Fibroblast of skin of right biceps (primary cell): ENCODE measurements around the gene ORC6.
"Not testable (repeated sequence)": the region's sequence is repeated elsewhere in the genome, so short reads cannot be mapped to it uniquely, and the experiment has no call there.

Experiments used
- DNase-seq: peaks from one replicate; pipeline ENCODE4 v3.0.0-alpha.2; 2013

Gene ORC6, protein sequence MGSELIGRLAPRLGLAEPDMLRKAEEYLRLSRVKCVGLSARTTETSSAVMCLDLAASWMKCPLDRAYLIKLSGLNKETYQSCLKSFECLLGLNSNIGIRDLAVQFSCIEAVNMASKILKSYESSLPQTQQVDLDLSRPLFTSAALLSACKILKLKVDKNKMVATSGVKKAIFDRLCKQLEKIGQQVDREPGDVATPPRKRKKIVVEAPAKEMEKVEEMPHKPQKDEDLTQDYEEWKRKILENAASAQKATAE

DNA sequence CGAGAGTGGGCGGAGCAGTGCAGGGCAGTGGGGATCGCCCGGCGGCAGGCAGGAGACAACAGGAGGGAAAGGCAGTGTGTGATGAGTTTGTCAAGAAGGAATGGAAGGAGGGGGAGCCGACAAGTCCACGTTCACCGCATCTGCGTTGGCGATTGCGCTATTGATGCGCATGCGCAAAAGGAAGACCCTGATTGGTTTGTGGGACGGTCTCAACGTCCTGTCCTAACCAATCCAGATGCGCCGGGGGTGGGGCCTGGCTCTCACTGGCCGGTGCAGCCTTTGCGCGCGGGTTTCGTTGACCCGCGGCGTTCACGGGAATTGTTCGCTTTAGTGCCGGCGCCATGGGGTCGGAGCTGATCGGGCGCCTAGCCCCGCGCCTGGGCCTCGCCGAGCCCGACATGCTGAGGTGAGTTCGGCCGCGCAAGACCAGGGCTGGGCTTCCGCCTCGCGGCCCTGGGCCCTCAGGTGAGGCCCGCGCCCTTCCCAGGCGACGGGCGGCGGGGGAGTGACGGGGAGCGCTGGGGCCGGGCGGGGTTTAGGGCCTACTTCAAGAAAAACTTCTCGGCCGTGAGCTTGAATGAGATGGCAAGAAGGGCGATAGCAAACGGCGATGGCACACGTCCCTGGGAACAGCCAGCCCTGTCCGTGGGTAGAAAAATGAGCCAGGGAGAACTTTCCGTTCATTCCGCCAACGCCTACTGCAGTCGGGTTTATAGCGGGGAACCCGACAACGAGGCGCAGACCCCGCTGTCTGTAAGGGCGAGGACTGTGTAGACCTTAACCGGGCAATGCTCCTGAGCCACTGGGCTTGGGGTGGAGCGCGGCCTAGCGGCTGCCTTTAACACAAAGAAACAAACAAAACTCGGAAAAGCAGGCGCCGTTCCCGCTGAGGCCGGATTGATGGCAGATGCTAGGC lies at the start of gene ORC6:
ORC6 (plus strand) TSS at position 295 of the 916 bp plus-strand sequence; CDS start at position 342, 47 bp downstream.
- DNase-seq: peak; percentile 97

DNA sequence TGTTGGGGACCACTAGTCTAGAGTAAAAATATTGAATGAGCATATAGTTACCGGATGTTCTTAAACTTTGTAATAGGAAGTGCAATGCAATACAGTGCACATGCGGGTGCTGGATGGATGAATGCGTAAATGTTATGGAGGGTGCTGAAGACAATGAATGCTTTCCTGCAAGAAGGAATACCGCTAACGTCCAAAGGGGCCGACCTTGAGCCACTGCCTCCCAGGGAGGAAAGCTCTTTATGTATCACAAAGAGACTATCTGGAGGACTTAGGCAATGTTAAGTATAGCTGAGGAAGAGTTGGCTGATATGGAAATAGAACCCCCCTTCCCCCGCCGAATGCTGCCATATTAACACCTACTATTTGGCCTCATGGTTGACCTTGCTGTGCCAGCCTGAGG lies 40.8 kb upstream of the ORC6 start:
- no peak for DNase-seq

DNA sequence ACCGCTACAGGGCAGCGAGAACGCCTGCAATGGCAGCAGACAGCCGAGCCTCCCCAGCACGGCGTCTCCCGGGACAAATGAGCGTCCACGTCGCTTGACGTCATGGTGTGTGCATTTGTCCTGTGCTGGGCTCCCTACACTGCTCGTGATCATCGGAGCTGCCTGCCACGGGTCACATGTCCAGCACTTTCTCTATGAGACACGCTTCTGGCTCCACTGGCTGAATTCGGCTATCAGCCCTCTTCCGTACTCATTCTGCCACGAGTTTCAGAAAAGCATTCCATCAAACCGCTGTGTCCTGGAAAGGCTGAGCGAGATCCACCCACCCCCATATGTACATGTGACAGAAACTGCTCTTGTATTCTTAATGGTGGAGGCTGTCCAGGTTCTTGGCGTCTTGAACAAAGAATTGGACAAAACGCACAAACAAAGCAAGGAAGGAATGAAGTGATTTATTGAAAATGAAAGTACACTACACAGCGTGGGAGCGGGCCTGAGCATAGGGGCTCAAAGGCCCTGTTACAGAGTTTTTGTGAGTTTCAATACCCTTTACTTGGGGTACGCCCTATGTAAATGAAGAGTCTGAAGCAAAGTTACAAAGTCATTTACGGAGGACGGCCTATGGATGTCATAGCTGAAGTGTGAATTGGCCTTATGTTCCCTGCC lies 39.7 kb upstream of the ORC6 start:
- peak; percentile 30 for DNase-seq

DNA sequence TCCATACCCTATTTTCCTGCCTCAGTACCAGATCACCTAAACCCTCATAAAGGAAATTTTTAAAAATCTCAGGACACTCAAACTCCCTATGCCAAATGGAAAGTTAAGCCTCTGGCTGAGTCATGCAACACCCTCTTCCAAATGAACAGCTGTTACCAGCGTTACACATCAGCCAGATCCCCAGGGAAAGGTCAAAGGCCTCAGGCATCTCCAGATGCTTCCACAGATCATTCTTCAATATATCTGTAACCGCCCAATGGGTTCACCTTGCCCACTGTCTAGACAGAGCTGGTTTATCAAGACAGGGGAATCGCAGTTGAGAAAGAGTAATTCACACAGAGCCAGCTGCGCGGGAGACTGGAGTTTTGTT lies 39.2 kb upstream of the ORC6 start:
- DNase-seq: peak; percentile 34

DNA sequence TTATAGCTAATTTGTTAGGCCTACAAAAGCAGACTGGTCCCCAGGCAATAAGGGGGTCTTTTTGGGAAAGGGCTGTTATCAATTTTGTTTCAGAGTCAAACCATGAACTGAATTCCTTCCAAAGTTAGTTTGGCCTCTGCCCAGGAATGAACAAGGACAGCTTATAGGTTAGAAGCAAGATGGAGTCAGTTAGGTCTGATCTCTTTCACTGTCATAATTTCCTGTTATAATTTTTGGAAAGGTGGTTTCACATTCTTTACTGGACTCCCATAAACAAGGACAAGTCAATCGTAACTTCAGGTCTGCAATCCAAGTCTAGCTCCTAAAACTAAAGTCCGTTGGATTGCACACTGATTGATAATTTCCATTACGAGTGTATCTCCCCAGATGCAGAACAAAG lies 38.2 kb upstream of the ORC6 start:
- no peak for DNase-seq

DNA sequence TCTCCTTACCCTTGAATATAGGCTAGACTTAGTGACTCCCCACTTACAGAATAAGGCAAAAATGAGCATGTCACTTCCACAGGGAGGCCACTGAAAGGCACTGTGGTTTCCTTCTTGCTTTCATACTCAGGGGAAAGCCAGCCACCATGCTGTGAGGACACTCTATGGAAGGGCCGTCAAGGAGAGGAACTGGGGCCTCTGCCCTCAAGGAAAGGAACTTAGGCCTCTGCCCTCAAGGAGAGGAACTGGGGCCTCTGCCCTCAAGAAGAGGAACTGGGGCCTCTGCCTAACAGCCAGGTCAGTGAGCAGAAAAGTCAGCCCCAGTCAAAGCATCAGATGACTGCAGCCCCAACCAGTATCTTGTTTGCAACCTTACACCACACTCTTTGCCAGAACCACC lies 30.5 kb upstream of the ORC6 start:
- DNase-seq: no peak

DNA sequence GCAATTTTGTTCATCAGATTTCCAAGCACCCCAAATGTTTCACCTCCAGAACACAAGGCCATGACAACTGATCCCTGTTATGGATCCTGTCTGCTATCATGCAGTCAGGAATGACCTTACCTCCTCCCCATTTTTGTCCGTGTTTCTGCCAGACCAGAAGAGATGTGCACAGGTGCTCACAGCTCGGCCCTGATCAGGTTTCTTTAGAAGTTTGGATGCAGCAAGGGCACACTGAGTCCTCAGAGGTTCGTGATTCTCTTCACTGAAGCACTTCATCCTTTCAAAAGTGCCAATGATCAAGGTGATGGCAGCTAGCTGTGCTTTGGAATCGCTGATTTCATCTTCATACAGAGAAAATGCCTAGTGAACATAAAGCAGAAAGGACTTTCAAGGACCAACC lies 27.3 kb upstream of the ORC6 start:
- DNase-seq: no peak

DNA sequence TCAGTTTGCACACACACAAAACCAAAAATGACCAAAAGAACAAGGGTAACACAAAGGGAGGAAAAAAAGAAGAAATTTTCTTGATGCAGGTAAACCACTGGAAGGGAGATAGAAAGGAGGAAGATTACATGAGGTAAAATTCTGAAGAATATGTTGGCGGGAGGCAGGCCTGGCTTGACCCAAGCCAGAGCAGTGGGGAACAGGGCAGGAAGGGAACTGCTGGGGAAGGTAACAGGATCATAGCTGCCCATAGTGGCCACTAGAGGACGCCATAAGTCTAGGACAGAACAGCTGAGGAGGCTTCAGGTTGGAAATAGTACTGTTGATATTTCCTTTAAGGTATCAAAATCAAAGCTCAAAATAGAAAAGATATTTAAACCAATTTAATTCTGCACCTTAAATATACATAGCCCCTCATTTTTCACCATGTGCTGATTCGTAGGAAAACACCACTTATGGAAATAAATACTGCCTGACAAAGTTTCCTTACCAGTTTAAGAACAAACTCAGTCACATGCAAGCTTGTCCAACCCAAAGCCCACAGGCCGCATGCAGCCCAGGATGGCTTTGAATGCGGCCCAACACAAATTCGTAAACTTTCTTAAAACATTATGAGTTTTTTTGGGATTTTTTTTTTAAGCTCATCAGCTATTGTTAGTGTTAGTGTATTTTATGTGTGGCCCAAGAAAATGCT lies 16.0 kb upstream of the ORC6 start:
- DNase-seq: peak; percentile 46

DNA sequence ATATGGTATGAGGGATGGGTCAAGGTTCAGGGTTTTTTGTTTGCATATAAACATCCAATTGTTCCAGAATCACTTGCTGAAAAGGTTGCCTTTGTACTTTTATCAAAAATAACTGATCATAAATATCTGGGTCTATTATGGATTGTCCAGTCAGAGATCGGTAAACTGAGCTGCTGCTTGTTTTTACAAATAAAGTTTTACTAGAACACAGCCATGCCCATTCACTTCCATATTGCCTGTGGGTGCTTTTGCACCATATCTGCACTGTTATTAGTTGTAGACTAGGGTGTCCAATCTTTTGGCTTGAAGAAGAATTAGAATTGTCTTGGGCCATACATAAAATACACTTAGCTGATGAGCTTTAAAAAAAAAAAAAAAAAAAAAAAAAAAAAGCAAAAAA lies 11.5 kb upstream of the ORC6 start:
- not testable (repeated sequence) for DNase-seq

DNA sequence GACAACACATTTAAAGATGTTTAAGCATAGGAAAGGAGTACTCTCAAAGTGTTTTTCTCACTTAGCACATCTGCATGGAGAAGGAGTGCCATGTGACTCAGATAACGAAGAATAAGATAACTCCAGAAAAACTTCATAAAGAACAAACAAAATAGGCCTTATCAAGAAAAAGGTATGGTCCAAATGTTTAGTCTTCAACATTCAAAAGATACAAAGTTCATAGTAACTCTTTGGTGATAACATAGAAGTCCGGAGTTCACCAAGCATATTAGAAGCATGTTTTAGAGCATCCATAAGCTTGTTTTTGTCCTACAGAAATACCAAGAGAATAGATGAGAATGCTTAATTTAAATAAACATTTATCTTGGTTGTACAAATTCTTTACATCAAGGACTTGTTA lies 7.6 kb upstream of the ORC6 start:
- not testable (repeated sequence) for DNase-seq

DNA sequence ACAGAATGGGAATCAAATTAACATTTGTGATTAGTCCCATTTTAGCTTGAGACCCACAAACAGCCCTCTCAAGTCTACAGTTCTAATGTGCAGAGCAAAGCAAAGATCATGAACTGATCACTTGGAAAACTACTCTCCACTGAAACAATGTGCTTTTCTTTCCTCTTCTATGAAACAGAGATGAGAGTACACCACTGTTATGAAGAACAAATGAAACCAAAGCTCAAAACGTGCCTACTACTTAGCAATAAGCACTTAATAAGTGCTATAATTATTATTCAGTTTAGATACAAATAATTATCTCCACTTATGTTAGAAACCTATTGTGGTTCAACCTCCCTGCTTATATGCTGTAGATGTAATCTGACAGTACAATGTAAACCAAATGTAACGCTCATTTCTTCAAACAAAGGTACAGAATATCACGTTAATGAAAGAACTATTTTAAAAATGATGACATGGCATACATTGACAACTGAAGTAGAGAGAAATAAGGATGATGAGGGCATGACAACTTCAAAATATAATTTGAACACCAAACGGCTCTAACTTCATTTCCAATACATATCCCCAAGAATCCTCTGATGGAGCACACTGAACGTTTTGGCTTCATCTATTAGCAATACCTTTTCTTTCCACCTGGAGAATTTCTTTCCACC lies 2.5 kb upstream of the ORC6 start:
- DNase-seq: no peak

DNA sequence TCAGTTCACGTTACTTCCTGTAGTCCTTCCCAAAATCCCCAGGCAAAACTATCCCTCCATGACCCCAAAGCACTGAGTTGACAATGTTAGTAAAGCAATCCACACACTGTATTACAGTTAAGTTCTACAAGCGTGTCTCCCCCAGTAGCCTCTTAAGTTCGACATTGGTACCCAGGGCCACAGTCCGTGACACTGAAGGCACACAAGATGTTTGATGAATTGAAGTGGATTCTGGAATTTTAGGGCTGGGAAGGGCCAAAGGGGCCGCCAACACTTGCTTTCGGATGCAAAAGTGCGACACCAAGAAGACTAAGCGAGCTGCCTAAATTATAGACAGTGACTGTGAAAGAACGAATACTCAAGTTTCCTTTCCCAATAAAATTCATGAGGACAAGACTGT lies 2.0 kb upstream of the ORC6 start:
- no peak for DNase-seq

DNA sequence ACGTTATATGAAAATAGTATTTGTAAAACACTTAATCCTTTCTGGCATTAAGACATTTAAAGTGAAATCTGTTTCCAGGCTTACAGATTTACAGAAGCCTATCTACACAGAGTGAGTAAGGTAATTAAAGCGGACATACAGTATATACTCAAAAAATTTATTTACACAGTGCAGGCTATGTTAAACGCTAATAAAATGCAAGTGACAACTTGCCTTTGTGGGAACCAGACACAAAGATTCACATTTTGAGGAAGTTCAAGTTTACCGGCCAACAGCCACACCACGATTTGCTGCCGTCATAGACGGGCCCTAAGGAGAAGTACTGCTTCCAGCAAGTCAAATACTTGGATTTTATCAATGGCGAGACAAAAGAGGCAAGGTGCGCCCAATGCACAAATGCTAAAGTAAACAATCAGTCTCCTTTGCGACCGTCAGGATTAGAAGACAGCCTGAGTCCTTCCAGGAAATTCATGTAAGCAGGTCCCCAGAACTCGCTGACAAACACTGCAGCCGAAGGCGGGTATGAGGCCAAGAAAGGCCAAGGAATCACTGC lies 1.3 kb upstream of the ORC6 start:
- DNase-seq: peak; percentile 11

DNA sequence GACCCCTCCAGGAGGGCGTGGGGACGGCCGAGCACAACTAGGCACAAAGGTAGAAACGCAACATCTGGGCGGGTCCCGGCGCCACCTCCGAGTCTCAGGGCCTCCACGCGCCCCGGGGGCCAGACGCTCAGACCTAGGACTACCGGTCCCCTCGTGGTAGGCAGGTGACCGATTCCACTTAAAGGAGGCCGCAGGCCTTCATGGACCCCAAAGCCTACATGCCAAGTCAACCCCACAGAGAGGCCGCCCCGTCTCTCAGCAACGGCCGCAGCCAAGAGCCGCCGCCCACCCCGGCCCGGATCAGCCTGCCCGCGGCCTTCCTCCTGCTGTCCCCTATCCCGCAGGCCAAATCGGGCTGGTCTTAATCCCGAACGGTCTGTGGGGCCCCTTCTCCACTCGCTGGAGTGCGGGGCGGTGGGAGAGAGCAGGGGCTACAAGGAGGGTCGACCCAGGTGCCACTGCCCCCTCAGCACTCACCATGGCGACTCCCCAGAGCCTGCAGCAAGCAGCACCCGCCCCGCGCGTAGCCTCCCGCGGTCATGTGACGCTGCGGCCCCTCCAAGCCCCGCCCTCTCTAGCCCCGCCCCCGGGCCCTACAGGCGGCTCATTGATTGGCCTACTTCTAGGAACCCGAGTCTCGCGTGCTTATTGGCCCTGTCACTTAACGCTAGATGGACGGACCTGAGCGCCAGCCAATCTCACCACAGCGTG lies 650 bp upstream of the ORC6 start, which contains the start of gene VPS35:
VPS35 (minus strand) TSS at position 525 of the 711 bp plus-strand sequence; CDS start at position 480, 45 bp downstream.
- peak; percentile 99 for DNase-seq

DNA sequence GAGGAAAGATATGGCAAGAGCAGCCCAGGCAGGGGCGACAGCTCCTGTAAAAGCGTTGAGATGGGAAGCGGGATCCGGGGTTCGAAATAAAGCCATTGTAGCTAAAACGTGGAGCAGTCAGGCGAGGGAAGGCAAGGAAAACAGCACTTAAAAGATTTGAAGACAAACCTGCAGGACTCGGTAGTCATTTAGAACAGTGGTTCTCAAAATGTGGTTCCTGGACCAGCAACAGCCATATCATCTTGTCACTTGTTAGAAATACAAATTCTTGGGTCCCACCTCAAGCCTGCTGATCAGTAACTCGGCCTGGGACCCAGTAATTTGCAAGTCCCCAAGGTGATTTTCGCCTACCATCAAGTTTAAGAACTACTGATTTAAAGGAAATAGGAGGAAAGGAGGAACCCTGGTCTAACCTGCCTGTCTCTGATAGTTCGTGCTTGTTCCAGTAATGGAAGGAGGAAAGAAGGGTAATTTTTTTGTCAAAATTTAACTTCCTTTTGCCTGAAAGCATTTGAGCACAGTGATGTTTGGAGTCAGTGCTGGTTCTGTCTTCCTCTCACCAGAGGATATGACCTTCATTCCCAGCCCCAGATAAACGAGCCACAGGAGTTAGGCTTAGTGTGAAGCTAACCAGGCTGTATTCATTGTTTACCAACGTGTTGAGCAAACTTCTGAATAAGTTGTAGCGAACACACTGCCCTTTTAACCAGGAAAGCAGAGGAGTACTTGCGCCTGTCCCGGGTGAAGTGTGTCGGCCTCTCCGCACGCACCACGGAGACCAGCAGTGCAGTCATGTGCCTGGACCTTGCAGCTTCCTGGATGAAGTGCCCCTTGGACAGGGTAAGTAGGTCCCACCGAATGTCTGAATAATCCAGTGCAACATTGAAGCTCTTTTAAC lies 1.1 kb downstream of the ORC6 start:
- DNase-seq: peak; percentile 10

DNA sequence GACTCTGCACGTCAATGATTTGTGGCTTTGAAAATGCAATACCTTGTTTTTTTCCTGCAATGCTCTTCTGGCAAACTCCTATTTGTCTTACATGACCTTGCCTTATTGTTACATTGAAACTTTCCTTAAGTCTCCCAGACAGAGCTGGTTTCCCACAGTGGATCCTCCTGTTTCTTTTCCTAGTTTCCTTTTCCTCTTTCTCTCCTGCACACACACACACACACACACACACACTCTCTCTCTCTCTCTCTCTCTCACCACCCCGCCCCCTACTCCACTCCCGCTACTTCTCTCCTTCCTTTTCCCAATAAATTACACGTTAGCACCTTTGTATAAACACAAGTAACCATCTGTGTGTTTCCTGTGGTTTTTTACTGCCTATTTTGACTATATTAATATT lies 2.3 kb downstream of the ORC6 start:
- no peak for DNase-seq

DNA sequence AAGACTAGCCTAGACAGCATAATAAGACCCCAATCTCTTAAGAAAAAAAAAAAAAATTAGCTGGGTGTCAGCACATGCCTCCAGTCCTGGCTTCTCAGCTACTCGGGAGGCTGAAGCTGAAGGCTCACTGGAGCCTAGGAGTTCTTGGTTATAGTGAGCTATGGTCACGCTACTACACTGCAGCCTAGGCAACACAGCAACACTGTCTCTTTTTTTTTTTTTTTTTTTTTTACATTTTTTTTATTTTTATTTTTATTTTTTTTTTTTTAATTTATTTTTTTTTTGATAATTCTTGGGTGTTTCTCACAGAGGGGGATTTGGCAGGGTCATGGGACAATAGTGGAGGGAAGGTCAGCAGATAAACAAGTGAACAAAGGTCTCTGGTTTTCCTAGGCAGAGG lies 4.1 kb downstream of the ORC6 start:
- DNase-seq: no peak

DNA sequence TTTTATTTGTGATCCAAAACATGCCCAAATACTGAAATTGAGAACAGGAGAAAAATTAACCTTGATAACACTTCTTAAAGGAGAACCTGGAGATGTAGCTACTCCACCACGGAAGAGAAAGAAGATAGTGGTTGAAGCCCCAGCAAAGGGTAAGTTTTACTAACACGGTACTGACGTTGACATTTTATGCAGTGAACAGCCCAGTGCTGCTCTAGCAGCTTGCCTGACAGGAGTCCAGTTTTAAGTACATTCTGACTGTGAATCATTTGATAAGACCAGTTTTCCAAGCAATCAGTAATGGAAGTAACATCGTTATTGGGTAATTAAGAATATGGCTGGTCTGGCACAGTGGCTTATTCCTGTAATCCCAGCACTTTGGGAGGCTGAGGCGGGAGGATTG lies 6.5 kb downstream of the ORC6 start:
- DNase-seq: no peak

DNA sequence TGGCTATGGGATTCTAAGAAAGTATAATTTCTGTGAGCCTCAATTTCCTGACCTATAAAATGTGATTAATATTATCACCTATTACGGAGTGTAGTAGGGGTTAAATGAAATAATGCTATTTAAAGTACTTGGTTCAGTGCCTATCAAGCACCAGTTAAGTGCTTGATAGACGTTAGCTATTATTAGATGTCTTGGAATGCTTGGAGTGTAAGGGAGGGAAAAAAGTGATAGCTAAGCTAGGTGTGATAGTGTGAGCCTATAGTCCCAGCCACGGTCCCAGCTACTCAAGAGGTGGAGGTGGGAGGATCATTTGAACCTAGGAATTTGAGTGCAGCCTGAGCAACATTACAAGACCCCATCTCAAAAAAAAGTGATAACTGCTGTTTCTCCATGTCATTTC lies 7.5 kb downstream of the ORC6 start:
- no peak for DNase-seq

DNA sequence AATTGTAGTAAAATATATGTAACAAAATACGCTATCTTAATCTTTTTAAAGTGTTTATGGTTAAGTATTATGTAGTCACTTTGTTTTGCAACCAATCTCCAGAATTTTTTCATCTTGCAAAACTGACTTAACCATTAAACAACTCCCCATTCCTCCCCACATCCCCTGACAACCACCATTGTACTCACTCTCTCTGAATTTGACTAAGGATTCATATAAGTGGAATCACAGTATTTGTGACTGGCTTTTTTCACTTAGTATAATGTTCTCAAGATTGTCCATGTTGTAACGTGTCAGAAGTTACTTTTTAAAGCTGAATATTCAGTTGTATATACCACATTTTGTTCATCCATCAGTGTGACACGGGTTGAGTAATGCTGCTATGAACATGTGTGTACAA lies 10.6 kb downstream of the ORC6 start:
- no peak for DNase-seq
